ENCODE results near the gene NELFA.

NELFA gene

GRCh38 chr4:1989533-1990347 lies 19.0 kb downstream of the NELFA start:
- Mint-ChIP-seq H3K27ac (peak overlapping the region; percentile 83), H3K4me3 (no peak overlapping the region), H3K4me1 (no peaks in the 10 kb centered on the region), H3K36me3 (ENCODE audit: low read depth) (peaks cover 39% of the 10 kb centered on the region), H3K9me3 (no peaks in the 10 kb centered on the region), H3K27me3 (ENCODE audit: low read depth, poor library complexity) (peaks cover 3% of the 10 kb centered on the region)
- no peak for TF ChIP-seq CTCF (IDR thresholded peaks at IDR 0.05)
- DNase-seq: no peak

DNA sequence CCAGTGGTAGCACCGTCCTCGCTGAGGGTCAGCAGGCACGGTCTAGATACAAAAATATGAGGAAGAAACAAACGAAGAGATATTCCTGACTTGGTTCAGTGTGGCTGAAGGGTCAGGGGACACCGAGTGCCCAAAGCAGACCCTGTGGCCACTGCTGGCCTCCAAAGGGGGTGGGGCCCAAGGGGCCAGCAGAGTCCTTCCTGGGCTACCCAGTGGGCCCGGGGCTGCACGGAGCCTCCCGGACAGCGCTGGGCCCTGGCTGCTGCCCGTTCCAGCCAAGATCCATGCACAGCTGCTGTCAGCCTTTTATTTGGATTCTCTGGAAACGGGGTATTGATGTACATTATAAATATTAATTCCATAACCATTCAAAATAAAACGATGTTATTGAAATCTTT lies 20.4 kb downstream of the NELFA start:
- H3K4me1 Mint-ChIP-seq: no peaks in the 10 kb centered on the region
- H3K4me3 Mint-ChIP-seq: no peak overlapping the region
- no peak for TF ChIP-seq CTCF (IDR thresholded peaks at IDR 0.05)
- H3K36me3 Mint-ChIP-seq (ENCODE audit: low read depth): peaks cover 32% of the 10 kb centered on the region
- H3K27ac Mint-ChIP-seq: no peak overlapping the region
- H3K27me3 Mint-ChIP-seq (ENCODE audit: low read depth, poor library complexity): peaks cover 3% of the 10 kb centered on the region
- DNase-seq: no peak
- H3K9me3 Mint-ChIP-seq: no peaks in the 10 kb centered on the region

GRCh38 chr4:1987721-1988326 lies 20.9 kb downstream of the NELFA start:
- DNase-seq: no peak
- H3K4me1 Mint-ChIP-seq: no peaks in the 10 kb centered on the region
- H3K27me3 Mint-ChIP-seq (ENCODE audit: low read depth, poor library complexity): peaks cover 3% of the 10 kb centered on the region
- no peaks in the 10 kb centered on the region for H3K9me3 Mint-ChIP-seq
- TF ChIP-seq CTCF (IDR thresholded peaks at IDR 0.05): no peak
- no peak overlapping the region for H3K27ac Mint-ChIP-seq
- no peak overlapping the region for H3K4me3 Mint-ChIP-seq
- H3K36me3 Mint-ChIP-seq (ENCODE audit: low read depth): peaks cover 29% of the 10 kb centered on the region

DNA sequence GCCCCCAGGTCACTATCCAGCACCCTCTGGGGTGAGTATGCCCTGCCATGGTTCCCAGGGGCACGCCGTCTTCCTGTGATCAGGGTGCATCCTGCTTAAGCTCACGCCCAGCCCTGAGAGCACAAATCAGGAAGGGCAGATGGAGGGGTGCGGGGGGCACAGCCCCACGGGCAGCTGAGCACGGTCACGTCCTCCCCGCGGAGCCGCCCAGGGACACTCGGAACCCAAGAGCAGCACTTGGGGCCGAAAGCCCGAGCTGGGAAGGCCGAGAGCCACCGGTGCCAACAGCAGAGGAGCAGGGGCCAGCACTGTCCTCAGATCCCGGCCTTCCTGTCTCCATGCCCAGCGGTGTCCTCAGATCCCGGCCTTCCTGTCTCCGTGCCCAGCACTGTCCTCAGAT lies 21.5 kb downstream of the NELFA start:
- peaks cover 3% of the 10 kb centered on the region for H3K27me3 Mint-ChIP-seq (ENCODE audit: low read depth, poor library complexity)
- H3K4me1 Mint-ChIP-seq: no peaks in the 10 kb centered on the region
- DNase-seq: no peak
- H3K9me3 Mint-ChIP-seq: no peaks in the 10 kb centered on the region
- H3K36me3 Mint-ChIP-seq (ENCODE audit: low read depth): peaks cover 33% of the 10 kb centered on the region
- no peak for TF ChIP-seq CTCF (IDR thresholded peaks at IDR 0.05)
- no peak overlapping the region for H3K27ac Mint-ChIP-seq
- no peak overlapping the region for H3K4me3 Mint-ChIP-seq

GRCh38 chr4:1986578-1987210 lies 22.1 kb downstream of the NELFA start:
- Mint-ChIP-seq H3K4me1 (no peaks in the 10 kb centered on the region), H3K4me3 (no peak overlapping the region), H3K27ac (no peak overlapping the region), H3K27me3 (ENCODE audit: low read depth, poor library complexity) (peaks cover 3% of the 10 kb centered on the region), H3K9me3 (no peaks in the 10 kb centered on the region), H3K36me3 (ENCODE audit: low read depth) (peaks cover 39% of the 10 kb centered on the region)
- no peak for DNase-seq
- TF ChIP-seq CTCF (IDR thresholded peaks at IDR 0.05): no peak

Data from nephron progenitor cell (in vitro differentiated cells).